A549 (cell line): ENCODE data around the gene BTG4.

ENCODE experiments used
- CEBPB ChIP-seq, 2 experiments: fragments of >200 bp in 1 of 2; sonication (Bioruptor Twin) in 1 of 2; formaldehyde crosslinking in 1 of 2; IDR thresholded peaks; 2 replicates each; pipeline ENCODE4 v1.6.1; 2012 to 2016
- CTCF ChIP-seq: fragments of >200 bp; sonication (Bioruptor Twin); formaldehyde crosslinking; IDR thresholded peaks from 3 replicates; pipeline ENCODE4 v1.5.1; 2016
- EHMT2 ChIP-seq: fragments of 200-600 bp; sonication (generic); IDR thresholded peaks from 2 replicates; pipeline ENCODE4 v1.6.1; 2016; ENCODE audit warnings: antibody characterized with exemption, low read depth, mild to moderate bottlenecking, moderate library complexity
- PHF8 ChIP-seq: fragments of 200-600 bp; sonication (generic); IDR thresholded peaks from 2 replicates; pipeline ENCODE4 v1.6.1; 2016; ENCODE audit warnings: low read depth, mild to moderate bottlenecking, antibody characterized with exemption, moderate library complexity, borderline replicate concordance
- SMC3 ChIP-seq: fragments of >200 bp; sonication (Bioruptor Twin); formaldehyde crosslinking; IDR thresholded peaks from 3 replicates; pipeline ENCODE4 v1.6.1; 2018; ENCODE audit warnings: inconsistent platforms
- ZNF302 ChIP-seq: fragments of 250-450 bp; sonication (Bioruptor Pico); IDR thresholded peaks from 2 replicates; pipeline ENCODE4 v1.9.0; 2021; ENCODE audit warnings: inconsistent platforms, mild to moderate bottlenecking, moderate library complexity
- TF ChIP-seq, protein P1 (sequence below): fragments of >200 bp; sonication (Bioruptor Twin); formaldehyde crosslinking; IDR thresholded peaks from 2 replicates; pipeline ENCODE4 v1.6.1; 2016
- TF ChIP-seq, protein P2 (sequence below): IDR thresholded peaks from 2 replicates; pipeline ENCODE4 v1.6.1; 2012

DNA sequence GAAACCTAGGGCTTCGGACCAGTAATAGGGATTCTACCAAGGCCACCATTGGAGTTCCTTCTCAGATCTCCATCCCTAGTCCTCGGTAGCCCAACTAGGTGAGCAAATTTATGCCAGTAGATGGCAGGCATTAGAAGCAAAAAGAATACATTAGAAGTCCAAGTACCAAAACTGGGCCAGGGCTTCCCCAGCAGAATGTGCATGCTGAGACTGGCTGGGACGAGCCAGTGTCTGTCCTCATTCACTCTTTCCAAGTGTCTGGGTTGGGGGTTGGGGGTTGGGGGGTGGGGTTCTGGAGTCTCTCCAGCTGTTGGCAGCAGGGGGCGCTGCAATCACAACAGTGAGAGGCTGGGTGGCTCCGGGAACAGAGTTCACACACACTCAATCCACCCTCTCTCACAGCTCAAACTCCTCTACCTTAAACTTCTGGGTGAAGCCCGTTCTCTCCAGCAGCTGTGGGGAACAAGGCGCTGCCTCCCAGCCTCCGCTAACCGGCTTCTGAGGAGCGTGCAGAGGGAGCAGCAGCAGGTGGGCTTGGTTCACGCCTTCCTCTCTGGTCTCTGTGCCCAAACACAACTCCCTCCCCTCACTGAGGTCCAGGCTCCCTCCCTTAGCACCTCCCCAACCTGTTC is 57.5 kb downstream of the BTG4 start:
- TF ChIP-seq, protein P1, sequence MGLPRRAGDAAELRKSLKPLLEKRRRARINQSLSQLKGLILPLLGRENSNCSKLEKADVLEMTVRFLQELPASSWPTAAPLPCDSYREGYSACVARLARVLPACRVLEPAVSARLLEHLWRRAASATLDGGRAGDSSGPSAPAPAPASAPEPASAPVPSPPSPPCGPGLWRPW = no peak
- no peak for TF ChIP-seq CEBPB (IDR thresholded peaks at IDR 0.05)
- TF ChIP-seq, protein P2, sequence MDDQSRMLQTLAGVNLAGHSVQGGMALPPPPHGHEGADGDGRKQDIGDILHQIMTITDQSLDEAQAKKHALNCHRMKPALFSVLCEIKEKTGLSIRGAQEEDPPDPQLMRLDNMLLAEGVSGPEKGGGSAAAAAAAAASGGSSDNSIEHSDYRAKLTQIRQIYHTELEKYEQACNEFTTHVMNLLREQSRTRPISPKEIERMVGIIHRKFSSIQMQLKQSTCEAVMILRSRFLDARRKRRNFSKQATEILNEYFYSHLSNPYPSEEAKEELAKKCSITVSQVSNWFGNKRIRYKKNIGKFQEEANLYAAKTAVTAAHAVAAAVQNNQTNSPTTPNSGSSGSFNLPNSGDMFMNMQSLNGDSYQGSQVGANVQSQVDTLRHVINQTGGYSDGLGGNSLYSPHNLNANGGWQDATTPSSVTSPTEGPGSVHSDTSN = no peak
- peak; percentile 59 for TF ChIP-seq CTCF
- TF ChIP-seq ZNF302 (CRISPR knock-in tag) = no peak
- TF ChIP-seq EHMT2 = no peak
- no peak for TF ChIP-seq PHF8
- TF ChIP-seq SMC3 = peak; percentile 64
